Vagina (tissue), 2 donors: Measurements from ENCODE around the gene XAB2. TPM values are rescaled to one million over a fixed set of nuclear protein-coding genes. Genes with fewer than 3 reads are reported as not detected.
A peak's percentile ranks its signal among the peaks of the same experiment; 100 is the strongest.

Experiments
- DNase-seq, 2 donors: peaks; one replicate each; pipeline ENCODE4 v3.0.0-alpha.2; 2017; ENCODE audit errors: extremely low spot score in 2 of 2
- H3K27ac ChIP-seq: fragments of 200-600 bp; sonication (generic); one replicate; pipeline ENCODE4 v1.5.1; 2019
- H3K27me3 ChIP-seq: fragments of 200-600 bp; sonication (generic); one replicate; pipeline ENCODE4 v1.5.1; 2019
- H3K36me3 ChIP-seq, 2 donors: fragments of 200-600 bp; sonication (generic); one replicate each; pipeline ENCODE4 v1.5.1; 2017 to 2019
- H3K4me1 ChIP-seq: fragments of 200-600 bp; sonication (generic); one replicate; pipeline ENCODE4 v1.5.1; 2019
- H3K4me3 ChIP-seq, 2 donors: fragments of 200-600 bp; sonication (generic); 1 replicate in 1 of 2; 2 replicates in 1 of 2; pipeline ENCODE4 v1.5.1; 2016 to 2019
- H3K9me3 ChIP-seq: fragments of 200-600 bp; sonication (generic); one replicate; pipeline ENCODE4 v1.5.1; 2019
- CTCF ChIP-seq, 3 experiments: fragments of 450-650 bp in 2 of 3; fragments of 200-600 bp in 1 of 3; sonication (generic) in 1 of 3; IDR thresholded peaks; one replicate each; pipeline ENCODE4 v1.5.1; 2017 to 2019; ENCODE audit warnings: antibody characterized with exemption in 3 of 3, mild to moderate bottlenecking in 2 of 3, moderate library complexity in 2 of 3
- POLR2A ChIP-seq, 2 donors: fragments of 450-650 bp; IDR thresholded peaks; one replicate each; pipeline ENCODE4 v1.6.1; 2017; ENCODE audit warnings: antibody characterized with exemption in 2 of 2, mild to moderate bottlenecking in 2 of 2, moderate library complexity in 2 of 2
- POLR2AphosphoS5 ChIP-seq, 2 donors: sonication (generic); formaldehyde crosslinking; IDR thresholded peaks; one replicate each; pipeline ENCODE4 v1.9.0; 2017; ENCODE audit warnings: antibody characterized with exemption in 2 of 2, mild to moderate bottlenecking in 2 of 2, low read depth in 1 of 2; ENCODE audit not compliant: insufficient read depth in 1 of 2
- intact Hi-C: fragments of 100-400 bp; cut with DNase I; formaldehyde crosslinking; loops from one replicate; pipeline ENCODE4 v1.15.1; 2023
- total RNA-seq: library from RNA; depleted of rRNA; stranded (reverse); fragments of >200 nt; gene quantifications from one replicate; pipeline ENCODE4 v1.2.3, GENCODE V29; 2016

XAB2 gene
- total RNA-seq, 1 donor from 2014 or later = 44.0 TPM

- Histone ChIP-seq H3K27me3 (no peaks in the 10 kb centered on the region), H3K9me3 (no peaks in the 10 kb centered on the region), H3K27ac (no peak overlapping the region), H3K36me3 (no peaks in the 10 kb centered on the region), H3K4me1 (peaks cover 4% of the 10 kb centered on the region), H3K4me3 (no peak overlapping the region)
- no peak for TF ChIP-seq POLR2AphosphoS5 (IDR thresholded peaks at IDR 0.05; ENCODE audit: insufficient read depth in 1 of 2, low read depth in 1 of 2)
- no peak for TF ChIP-seq CTCF (IDR thresholded peaks at IDR 0.05)
- TF ChIP-seq POLR2A (IDR thresholded peaks at IDR 0.05) = no peak
- no peak for DNase-seq
- intact Hi-C loops = no loop called here
Measured at GRCh38 chr19:7654401-7654800, 25.1 kb upstream of the XAB2 start.

GRCh38 chr19:7652061-7652641 is 22.8 kb upstream of the XAB2 start:
- Histone ChIP-seq H3K9me3 (no peaks in the 10 kb centered on the region), H3K4me1 (peaks cover 4% of the 10 kb centered on the region), H3K36me3 (no peaks in the 10 kb centered on the region), H3K27ac (peak overlapping the region; percentile 40), H3K27me3 (no peaks in the 10 kb centered on the region), H3K4me3 (peak overlapping the region in 1 of 2 donors; percentile 41)
- TF ChIP-seq POLR2AphosphoS5 (IDR thresholded peaks at IDR 0.05; ENCODE audit: insufficient read depth in 1 of 2, low read depth in 1 of 2) (peak; percentile 34 to 51), POLR2A (IDR thresholded peaks at IDR 0.05) (no peak), CTCF (IDR thresholded peaks at IDR 0.05) (peak; percentile 81 to 96 (median 94))
- DNase-seq = no peak
- intact Hi-C loops = no loop called here

- no peaks in the 10 kb centered on the region for H3K9me3 ChIP-seq
- H3K36me3 ChIP-seq = no peaks in the 10 kb centered on the region
- H3K27ac ChIP-seq = no peak overlapping the region
- no peaks in the 10 kb centered on the region for H3K27me3 ChIP-seq
- intact Hi-C loops = no loop called here
- H3K4me3 ChIP-seq = no peak overlapping the region
- peaks cover 4% of the 10 kb centered on the region for H3K4me1 ChIP-seq
- no peak for TF ChIP-seq POLR2AphosphoS5 (IDR thresholded peaks at IDR 0.05; ENCODE audit: insufficient read depth in 1 of 2, low read depth in 1 of 2)
- no peak for TF ChIP-seq CTCF (IDR thresholded peaks at IDR 0.05)
- TF ChIP-seq POLR2A (IDR thresholded peaks at IDR 0.05) = no peak
- DNase-seq = no peak
Measured at GRCh38 chr19:7650148-7650547, 20.8 kb upstream of the XAB2 start.

- TF ChIP-seq CTCF (IDR thresholded peaks at IDR 0.05) = no peak
- no peak for TF ChIP-seq POLR2A (IDR thresholded peaks at IDR 0.05)
- no peak for TF ChIP-seq POLR2AphosphoS5 (IDR thresholded peaks at IDR 0.05; ENCODE audit: insufficient read depth in 1 of 2, low read depth in 1 of 2)
- no peak overlapping the region for H3K4me3 ChIP-seq
- no peak for DNase-seq
- H3K27me3 ChIP-seq = no peaks in the 10 kb centered on the region
- no peaks in the 10 kb centered on the region for H3K9me3 ChIP-seq
- peaks cover 4% of the 10 kb centered on the region for H3K4me1 ChIP-seq
- H3K27ac ChIP-seq = no peak overlapping the region
- no peaks in the 10 kb centered on the region for H3K36me3 ChIP-seq
- intact Hi-C loops = no loop called here
Measured at GRCh38 chr19:7648265-7649014, 19.1 kb upstream of the XAB2 start.

- Histone ChIP-seq H3K9me3 (no peaks in the 10 kb centered on the region), H3K27me3 (no peaks in the 10 kb centered on the region), H3K4me3 (no peak overlapping the region), H3K4me1 (peaks cover under 1% of the 10 kb centered on the region), H3K36me3 (no peaks in the 10 kb centered on the region), H3K27ac (no peak overlapping the region)
- TF ChIP-seq POLR2A (IDR thresholded peaks at IDR 0.05) = no peak
- TF ChIP-seq CTCF (IDR thresholded peaks at IDR 0.05) = no peak
- DNase-seq = no peak
- intact Hi-C loops = no loop called here
Measured at GRCh38 chr19:7647156-7647555, 17.8 kb upstream of the XAB2 start.
